Parathyroid adenoma (tissue), 2 donors: ENCODE data around the gene YARS2.

ENCODE experiments used
- H2AFZ ChIP-seq: fragments of 300-600 bp; sonication (generic); one replicate; pipeline ENCODE4 v1.7.0; 2017; ENCODE audit warnings: antibody characterized with exemption, mild to moderate bottlenecking
- H3K27ac ChIP-seq: fragments of 300-600 bp; sonication (generic); one replicate; pipeline ENCODE4 v1.7.0; 2017
- H3K27me3 ChIP-seq: fragments of 300-600 bp; sonication (generic); one replicate; pipeline ENCODE4 v1.7.0; 2017; ENCODE audit warnings: low read length; ENCODE audit not compliant: control insufficient read depth, insufficient read depth
- H3K36me3 ChIP-seq: fragments of 300-600 bp; sonication (generic); one replicate; pipeline ENCODE4 v1.7.0; 2017; ENCODE audit warnings: low read length; ENCODE audit not compliant: control insufficient read depth, insufficient read depth
- H3K4me1 ChIP-seq: fragments of 300-600 bp; sonication (generic); one replicate; pipeline ENCODE4 v1.7.0; 2017; ENCODE audit warnings: control low read depth
- H3K4me2 ChIP-seq: fragments of 300-600 bp; sonication (generic); one replicate; pipeline ENCODE4 v1.7.0; 2017; ENCODE audit warnings: low read length
- H3K4me3 ChIP-seq: fragments of 300-600 bp; sonication (generic); one replicate; pipeline ENCODE4 v1.7.0; 2017; ENCODE audit warnings: low read depth, low read length
- H3K79me2 ChIP-seq: fragments of 300-600 bp; sonication (generic); one replicate; pipeline ENCODE4 v1.7.0; 2017; ENCODE audit warnings: control low read depth
- H3K9ac ChIP-seq: fragments of 300-600 bp; sonication (generic); one replicate; pipeline ENCODE4 v1.7.0; 2017; ENCODE audit warnings: mild to moderate bottlenecking
- H3K9me3 ChIP-seq: fragments of 300-600 bp; sonication (generic); one replicate; pipeline ENCODE4 v1.7.0; 2017; ENCODE audit warnings: low read length; ENCODE audit not compliant: control insufficient read depth
- TF ChIP-seq, protein P1 (sequence below): fragments of 300-600 bp; sonication (generic); IDR thresholded peaks from one replicate; pipeline ENCODE4 v1.7.0; 2017; ENCODE audit warnings: antibody characterized with exemption, mild to moderate bottlenecking
- donor health status: primary hyperparathyroidism.

The YARS2 gene

DNA sequence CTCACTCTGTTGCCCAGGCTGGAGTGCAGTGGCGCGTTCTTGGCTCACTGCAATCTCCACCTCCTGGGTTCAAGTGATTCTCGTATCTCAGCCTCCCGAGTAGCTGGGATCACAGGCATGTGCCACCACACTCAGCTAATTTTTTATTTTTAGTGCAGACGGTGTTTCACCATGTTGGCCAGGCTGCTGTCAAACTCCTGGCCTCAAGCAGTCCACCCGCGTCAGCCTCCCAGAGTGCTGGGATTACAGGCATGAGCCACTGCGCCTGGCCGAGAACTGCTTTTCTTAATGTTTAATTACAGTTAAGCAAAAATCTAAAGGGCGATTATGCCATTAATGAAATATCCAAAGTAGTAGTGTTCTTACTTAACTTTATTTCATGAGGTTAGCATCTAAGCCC, 13.6 kb downstream of the YARS2 start:
- no peaks in the 10 kb centered on the region for H3K36me3 ChIP-seq

DNA sequence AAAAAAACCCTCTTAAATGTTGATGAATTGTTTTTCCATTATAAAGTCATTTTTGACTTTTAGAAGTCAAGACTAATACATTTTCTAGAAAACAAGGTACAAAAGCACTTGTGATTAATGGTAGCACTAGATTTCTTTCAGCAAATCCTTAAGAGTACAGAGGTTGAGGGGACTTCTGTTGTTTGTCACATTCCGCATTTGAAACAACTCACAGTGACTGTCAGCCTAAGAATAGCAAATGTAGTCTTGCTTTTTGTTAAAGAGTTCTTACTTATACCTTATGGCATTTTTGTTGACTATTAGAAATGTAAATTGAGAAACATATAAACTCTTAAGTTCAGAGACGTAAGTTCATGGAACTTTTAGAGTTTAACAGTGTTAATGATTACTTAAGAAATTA, 16.4 kb downstream of the YARS2 start:
- H3K36me3 ChIP-seq: no peaks in the 10 kb centered on the region
- no peak overlapping the region for H3K4me2 ChIP-seq
- no peaks in the 10 kb centered on the region for H3K4me1 ChIP-seq
- H3K9ac ChIP-seq: no peak overlapping the region
- no peaks in the 10 kb centered on the region for H3K27me3 ChIP-seq
- H3K27ac ChIP-seq: no peak overlapping the region
- H3K4me3 ChIP-seq: no peak overlapping the region
- H3K79me2 ChIP-seq: no peaks in the 10 kb centered on the region
- TF ChIP-seq, protein P1, sequence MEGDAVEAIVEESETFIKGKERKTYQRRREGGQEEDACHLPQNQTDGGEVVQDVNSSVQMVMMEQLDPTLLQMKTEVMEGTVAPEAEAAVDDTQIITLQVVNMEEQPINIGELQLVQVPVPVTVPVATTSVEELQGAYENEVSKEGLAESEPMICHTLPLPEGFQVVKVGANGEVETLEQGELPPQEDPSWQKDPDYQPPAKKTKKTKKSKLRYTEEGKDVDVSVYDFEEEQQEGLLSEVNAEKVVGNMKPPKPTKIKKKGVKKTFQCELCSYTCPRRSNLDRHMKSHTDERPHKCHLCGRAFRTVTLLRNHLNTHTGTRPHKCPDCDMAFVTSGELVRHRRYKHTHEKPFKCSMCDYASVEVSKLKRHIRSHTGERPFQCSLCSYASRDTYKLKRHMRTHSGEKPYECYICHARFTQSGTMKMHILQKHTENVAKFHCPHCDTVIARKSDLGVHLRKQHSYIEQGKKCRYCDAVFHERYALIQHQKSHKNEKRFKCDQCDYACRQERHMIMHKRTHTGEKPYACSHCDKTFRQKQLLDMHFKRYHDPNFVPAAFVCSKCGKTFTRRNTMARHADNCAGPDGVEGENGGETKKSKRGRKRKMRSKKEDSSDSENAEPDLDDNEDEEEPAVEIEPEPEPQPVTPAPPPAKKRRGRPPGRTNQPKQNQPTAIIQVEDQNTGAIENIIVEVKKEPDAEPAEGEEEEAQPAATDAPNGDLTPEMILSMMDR: no peak
- no peaks in the 10 kb centered on the region for H3K9me3 ChIP-seq
- H2AFZ ChIP-seq: no peak overlapping the region

More for the DNA sequence above, 13.6 kb downstream of the YARS2 start:
- Histone ChIP-seq H3K27ac (no peak overlapping the region), H3K4me2 (no peak overlapping the region), H2AFZ (no peak overlapping the region), H3K9me3 (no peaks in the 10 kb centered on the region), H3K4me1 (no peaks in the 10 kb centered on the region), H3K27me3 (no peaks in the 10 kb centered on the region), H3K79me2 (no peaks in the 10 kb centered on the region), H3K4me3 (no peak overlapping the region), H3K9ac (no peak overlapping the region)
- TF ChIP-seq, protein P1: no peak

DNA sequence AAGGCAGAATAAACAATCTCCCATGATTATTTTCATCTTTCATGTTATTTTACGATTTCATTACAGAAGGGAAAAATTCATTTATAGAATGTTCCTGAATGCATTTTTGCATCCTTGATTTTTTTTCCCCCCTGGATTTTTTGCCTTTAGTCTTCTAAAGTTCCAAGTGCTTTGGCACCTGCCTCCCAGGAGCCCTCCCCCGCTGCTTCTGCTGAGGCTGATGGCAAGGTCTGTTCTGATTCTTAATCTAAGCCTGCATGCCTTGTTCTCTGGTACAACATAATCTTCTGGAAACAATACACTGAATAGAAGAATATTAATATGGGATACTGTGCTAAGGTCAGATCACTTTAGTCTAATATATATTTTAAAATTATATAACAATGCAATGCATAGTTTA, 18.0 kb downstream of the YARS2 start:
- H3K36me3 ChIP-seq: no peaks in the 10 kb centered on the region
- H3K27me3 ChIP-seq: no peaks in the 10 kb centered on the region
- TF ChIP-seq, protein P1: no peak

DNA sequence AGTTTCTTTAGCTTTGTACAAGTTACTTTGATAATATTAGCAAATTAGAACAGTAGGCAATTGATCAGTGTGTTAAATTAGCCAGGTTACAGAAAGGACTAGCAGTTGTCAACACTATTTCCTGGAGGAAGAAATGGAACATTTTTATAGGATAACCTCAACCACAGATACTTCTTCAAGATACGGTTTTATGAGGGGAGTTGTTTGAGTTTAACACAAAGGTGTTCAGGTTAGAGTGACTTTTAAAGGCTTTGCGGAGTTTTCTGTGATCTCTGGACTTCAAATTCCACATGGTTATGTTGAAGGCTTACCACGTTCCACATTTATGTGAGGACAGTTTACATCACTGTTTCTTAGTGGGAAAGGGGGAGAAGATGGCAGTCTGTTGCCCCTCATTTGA, 19.3 kb downstream of the YARS2 start:
- Histone ChIP-seq H3K4me2 (no peak overlapping the region), H3K4me1 (no peaks in the 10 kb centered on the region), H3K27ac (no peak overlapping the region), H3K4me3 (no peak overlapping the region), H3K79me2 (no peaks in the 10 kb centered on the region), H3K9ac (no peak overlapping the region), H3K9me3 (no peaks in the 10 kb centered on the region), H2AFZ (no peak overlapping the region), H3K27me3 (no peaks in the 10 kb centered on the region), H3K36me3 (no peaks in the 10 kb centered on the region)
- TF ChIP-seq, protein P1: no peak

More for the DNA sequence above, 18.0 kb downstream of the YARS2 start:
- no peaks in the 10 kb centered on the region for H3K9me3 ChIP-seq
- H3K9ac ChIP-seq: no peak overlapping the region
- no peaks in the 10 kb centered on the region for H3K4me1 ChIP-seq
- H3K79me2 ChIP-seq: no peaks in the 10 kb centered on the region
- no peak overlapping the region for H3K27ac ChIP-seq
- no peak overlapping the region for H3K4me3 ChIP-seq
- no peak overlapping the region for H2AFZ ChIP-seq
- no peak overlapping the region for H3K4me2 ChIP-seq

DNA sequence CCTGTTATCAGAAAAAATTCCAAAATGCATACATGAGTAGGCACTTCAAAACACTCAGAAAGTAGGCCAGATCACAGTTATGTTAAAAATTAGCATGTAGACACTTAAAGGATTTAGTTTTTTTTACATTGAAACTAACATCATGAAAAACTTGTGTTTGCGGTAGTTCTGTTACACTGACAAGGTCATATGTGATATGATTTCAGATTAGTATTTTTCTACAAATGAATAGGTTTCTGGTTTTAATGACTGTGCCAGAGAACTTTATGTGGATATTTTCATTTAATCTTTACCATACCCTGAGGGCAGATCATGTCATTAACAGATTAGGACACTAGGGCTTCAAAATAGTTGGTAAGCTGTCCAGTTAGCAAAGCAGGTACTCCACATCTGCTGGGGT, 20.7 kb downstream of the YARS2 start:
- Histone ChIP-seq H3K9ac (no peak overlapping the region), H3K4me1 (no peaks in the 10 kb centered on the region), H3K36me3 (no peaks in the 10 kb centered on the region), H2AFZ (no peak overlapping the region), H3K4me3 (no peak overlapping the region), H3K79me2 (no peaks in the 10 kb centered on the region), H3K4me2 (no peak overlapping the region), H3K27me3 (no peaks in the 10 kb centered on the region), H3K9me3 (no peaks in the 10 kb centered on the region), H3K27ac (no peak overlapping the region)
- TF ChIP-seq, protein P1: no peak
